Measurements from ENCODE around the gene CCR6.
"Not testable (repeated sequence)": the region's sequence is repeated elsewhere in the genome, so short reads cannot be mapped to it uniquely, and the experiment has no call there.

The CCR6 gene

GRCh38 chr6:167122827-167123657, at the start of gene CCR6:
CCR6 (plus strand) TSS chr6:167123096; CDS start chr6:167136135, 13,039 bp downstream.
- no peak within 1 kb of the TSS for H3K4me3 ChIP-seq (ENCODE audit: low read depth, low read length)
- no peak for DNase-seq (ENCODE audit: low read depth)
- no peak for TF ChIP-seq CTCF (conservative IDR thresholded peaks at IDR 0.05; ENCODE audit: low read depth, low read length)

GRCh38 chr6:167073679-167074274, 49.1 kb upstream of the CCR6 start:
- H3K4me3 ChIP-seq (ENCODE audit: low read depth, low read length) = no peak overlapping the region
- no peak for DNase-seq (ENCODE audit: low read depth)

GRCh38 chr6:167077241-167077932, 45.5 kb upstream of the CCR6 start:
- H3K4me3 ChIP-seq (ENCODE audit: low read depth, low read length) = no peak overlapping the region
- TF ChIP-seq CTCF (conservative IDR thresholded peaks at IDR 0.05; ENCODE audit: low read depth, low read length) = no peak
- DNase-seq (ENCODE audit: low read depth) = no peak

More at GRCh38 chr6:167073679-167074274, 49.1 kb upstream of the CCR6 start:
- no peak for TF ChIP-seq CTCF (conservative IDR thresholded peaks at IDR 0.05; ENCODE audit: low read depth, low read length)

GRCh38 chr6:167078745-167079144, 44.2 kb upstream of the CCR6 start:
- DNase-seq (ENCODE audit: low read depth) = no peak
- no peak overlapping the region for H3K4me3 ChIP-seq (ENCODE audit: low read depth, low read length)
- TF ChIP-seq CTCF (conservative IDR thresholded peaks at IDR 0.05; ENCODE audit: low read depth, low read length) = no peak

- no peak overlapping the region for H3K4me3 ChIP-seq (ENCODE audit: low read depth, low read length)
- no peak for DNase-seq (ENCODE audit: low read depth)
- TF ChIP-seq CTCF (conservative IDR thresholded peaks at IDR 0.05; ENCODE audit: low read depth, low read length) = no peak
Observed at GRCh38 chr6:167079853-167080297, 43.0 kb upstream of the CCR6 start.

GRCh38 chr6:167087857-167088354, 35.0 kb upstream of the CCR6 start:
- no peak overlapping the region for H3K4me3 ChIP-seq (ENCODE audit: low read depth, low read length)
- no peak for DNase-seq (ENCODE audit: low read depth)

GRCh38 chr6:167088741-167089140, 34.2 kb upstream of the CCR6 start:
- not testable (repeated sequence) for DNase-seq (ENCODE audit: low read depth); H3K4me3 ChIP-seq (ENCODE audit: low read depth, low read length)

More at GRCh38 chr6:167087857-167088354, 35.0 kb upstream of the CCR6 start:
- no peak for TF ChIP-seq CTCF (conservative IDR thresholded peaks at IDR 0.05; ENCODE audit: low read depth, low read length)
